MM.1S (cell line): ENCODE measurements around the gene UBQLNL.

Source experiments
- EZH2 ChIP-seq: fragments of 300-600 bp; sonication (generic); optimal IDR thresholded peaks from 2 replicates; pipeline ENCODE3; 2017; ENCODE audit warnings: low read depth, mild to moderate bottlenecking, antibody characterized with exemption, low read length, mixed read lengths
- EZH2phosphoT487 ChIP-seq: fragments of 300-600 bp; sonication (generic); IDR thresholded peaks from 2 replicates; pipeline ENCODE4 v1.6.1; 2018; ENCODE audit warnings: antibody characterized with exemption, low read length
- TF ChIP-seq, protein P1 (sequence below): fragments of 300-600 bp; sonication (generic); IDR thresholded peaks from 2 replicates; pipeline ENCODE4 v1.5.1; 2016; ENCODE audit warnings: antibody characterized with exemption, low read length, mixed read lengths

DNA sequence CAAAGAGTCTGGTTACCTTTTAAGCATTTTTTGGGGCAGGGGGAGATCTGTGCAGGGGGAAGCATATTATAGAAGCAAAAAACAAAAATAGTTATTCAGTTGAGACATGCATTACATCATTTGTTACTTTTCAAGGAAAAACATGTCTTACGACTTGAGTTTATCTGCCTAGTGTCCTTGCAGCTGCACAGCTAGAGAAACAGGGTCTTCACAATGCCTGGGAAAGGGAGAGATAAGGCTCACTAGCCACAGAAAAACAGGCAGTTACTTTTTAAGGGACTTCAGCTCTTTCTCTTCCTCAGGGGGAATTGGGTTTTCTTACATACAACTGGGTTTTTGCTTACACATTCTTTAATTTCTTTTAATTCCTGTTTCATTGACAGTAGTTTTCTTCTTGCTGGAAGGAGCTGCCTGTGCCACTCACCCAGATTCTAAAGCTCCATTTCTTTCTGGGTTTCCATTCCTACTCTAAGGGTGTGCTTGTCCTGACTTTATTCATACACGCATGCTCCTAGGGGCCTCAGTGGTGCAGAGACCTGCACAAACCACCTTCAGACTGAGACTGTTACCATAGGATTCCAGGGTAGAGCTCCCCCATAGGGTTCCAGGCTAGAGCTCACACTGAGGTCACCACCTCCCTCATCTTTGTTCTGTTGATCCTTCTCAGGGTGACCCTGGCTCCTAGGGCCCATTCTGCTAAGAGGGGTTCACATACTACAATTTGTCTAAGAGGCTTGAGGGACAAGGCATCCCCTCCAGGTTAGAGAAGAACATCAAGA lies 14.7 kb upstream of the UBQLNL start:
- TF ChIP-seq, protein P1, sequence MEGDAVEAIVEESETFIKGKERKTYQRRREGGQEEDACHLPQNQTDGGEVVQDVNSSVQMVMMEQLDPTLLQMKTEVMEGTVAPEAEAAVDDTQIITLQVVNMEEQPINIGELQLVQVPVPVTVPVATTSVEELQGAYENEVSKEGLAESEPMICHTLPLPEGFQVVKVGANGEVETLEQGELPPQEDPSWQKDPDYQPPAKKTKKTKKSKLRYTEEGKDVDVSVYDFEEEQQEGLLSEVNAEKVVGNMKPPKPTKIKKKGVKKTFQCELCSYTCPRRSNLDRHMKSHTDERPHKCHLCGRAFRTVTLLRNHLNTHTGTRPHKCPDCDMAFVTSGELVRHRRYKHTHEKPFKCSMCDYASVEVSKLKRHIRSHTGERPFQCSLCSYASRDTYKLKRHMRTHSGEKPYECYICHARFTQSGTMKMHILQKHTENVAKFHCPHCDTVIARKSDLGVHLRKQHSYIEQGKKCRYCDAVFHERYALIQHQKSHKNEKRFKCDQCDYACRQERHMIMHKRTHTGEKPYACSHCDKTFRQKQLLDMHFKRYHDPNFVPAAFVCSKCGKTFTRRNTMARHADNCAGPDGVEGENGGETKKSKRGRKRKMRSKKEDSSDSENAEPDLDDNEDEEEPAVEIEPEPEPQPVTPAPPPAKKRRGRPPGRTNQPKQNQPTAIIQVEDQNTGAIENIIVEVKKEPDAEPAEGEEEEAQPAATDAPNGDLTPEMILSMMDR: no peak
- TF ChIP-seq EZH2 (no peak), EZH2phosphoT487 (no peak)
